ENCODE measurements around the gene MYO1B. TPM values are rescaled to one million over a fixed set of nuclear protein-coding genes. Genes with fewer than 3 reads are reported as not detected.

MYO1B gene
- total and polyA plus RNA-seq, 2 of the 8 experiments (the other 6 are each of a cell fraction or from before 2014, with no cell fraction given), result 15.5 to 61.2 TPM

DNA sequence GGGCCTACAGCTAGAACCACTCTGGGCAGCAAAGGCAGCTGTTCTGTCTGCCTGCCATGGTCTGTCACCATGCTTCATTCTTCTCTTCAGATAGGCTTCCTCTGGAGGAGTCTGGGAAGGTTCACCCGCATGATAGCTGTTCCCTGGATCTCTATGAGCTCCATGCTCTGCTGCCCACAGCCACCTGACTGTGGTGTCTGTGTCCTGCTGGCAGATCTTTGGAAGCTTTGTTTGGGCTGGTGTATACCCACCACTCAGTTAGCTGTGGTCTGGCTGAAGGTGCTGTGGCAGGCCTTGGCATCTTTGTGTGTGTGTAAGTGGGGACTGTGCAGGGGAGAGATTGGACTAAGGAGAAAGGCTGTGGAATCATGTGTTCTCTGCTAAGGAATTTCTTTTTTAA lies 23.4 kb downstream of the MYO1B start (continued):
- TF ChIP-seq, protein P1, sequence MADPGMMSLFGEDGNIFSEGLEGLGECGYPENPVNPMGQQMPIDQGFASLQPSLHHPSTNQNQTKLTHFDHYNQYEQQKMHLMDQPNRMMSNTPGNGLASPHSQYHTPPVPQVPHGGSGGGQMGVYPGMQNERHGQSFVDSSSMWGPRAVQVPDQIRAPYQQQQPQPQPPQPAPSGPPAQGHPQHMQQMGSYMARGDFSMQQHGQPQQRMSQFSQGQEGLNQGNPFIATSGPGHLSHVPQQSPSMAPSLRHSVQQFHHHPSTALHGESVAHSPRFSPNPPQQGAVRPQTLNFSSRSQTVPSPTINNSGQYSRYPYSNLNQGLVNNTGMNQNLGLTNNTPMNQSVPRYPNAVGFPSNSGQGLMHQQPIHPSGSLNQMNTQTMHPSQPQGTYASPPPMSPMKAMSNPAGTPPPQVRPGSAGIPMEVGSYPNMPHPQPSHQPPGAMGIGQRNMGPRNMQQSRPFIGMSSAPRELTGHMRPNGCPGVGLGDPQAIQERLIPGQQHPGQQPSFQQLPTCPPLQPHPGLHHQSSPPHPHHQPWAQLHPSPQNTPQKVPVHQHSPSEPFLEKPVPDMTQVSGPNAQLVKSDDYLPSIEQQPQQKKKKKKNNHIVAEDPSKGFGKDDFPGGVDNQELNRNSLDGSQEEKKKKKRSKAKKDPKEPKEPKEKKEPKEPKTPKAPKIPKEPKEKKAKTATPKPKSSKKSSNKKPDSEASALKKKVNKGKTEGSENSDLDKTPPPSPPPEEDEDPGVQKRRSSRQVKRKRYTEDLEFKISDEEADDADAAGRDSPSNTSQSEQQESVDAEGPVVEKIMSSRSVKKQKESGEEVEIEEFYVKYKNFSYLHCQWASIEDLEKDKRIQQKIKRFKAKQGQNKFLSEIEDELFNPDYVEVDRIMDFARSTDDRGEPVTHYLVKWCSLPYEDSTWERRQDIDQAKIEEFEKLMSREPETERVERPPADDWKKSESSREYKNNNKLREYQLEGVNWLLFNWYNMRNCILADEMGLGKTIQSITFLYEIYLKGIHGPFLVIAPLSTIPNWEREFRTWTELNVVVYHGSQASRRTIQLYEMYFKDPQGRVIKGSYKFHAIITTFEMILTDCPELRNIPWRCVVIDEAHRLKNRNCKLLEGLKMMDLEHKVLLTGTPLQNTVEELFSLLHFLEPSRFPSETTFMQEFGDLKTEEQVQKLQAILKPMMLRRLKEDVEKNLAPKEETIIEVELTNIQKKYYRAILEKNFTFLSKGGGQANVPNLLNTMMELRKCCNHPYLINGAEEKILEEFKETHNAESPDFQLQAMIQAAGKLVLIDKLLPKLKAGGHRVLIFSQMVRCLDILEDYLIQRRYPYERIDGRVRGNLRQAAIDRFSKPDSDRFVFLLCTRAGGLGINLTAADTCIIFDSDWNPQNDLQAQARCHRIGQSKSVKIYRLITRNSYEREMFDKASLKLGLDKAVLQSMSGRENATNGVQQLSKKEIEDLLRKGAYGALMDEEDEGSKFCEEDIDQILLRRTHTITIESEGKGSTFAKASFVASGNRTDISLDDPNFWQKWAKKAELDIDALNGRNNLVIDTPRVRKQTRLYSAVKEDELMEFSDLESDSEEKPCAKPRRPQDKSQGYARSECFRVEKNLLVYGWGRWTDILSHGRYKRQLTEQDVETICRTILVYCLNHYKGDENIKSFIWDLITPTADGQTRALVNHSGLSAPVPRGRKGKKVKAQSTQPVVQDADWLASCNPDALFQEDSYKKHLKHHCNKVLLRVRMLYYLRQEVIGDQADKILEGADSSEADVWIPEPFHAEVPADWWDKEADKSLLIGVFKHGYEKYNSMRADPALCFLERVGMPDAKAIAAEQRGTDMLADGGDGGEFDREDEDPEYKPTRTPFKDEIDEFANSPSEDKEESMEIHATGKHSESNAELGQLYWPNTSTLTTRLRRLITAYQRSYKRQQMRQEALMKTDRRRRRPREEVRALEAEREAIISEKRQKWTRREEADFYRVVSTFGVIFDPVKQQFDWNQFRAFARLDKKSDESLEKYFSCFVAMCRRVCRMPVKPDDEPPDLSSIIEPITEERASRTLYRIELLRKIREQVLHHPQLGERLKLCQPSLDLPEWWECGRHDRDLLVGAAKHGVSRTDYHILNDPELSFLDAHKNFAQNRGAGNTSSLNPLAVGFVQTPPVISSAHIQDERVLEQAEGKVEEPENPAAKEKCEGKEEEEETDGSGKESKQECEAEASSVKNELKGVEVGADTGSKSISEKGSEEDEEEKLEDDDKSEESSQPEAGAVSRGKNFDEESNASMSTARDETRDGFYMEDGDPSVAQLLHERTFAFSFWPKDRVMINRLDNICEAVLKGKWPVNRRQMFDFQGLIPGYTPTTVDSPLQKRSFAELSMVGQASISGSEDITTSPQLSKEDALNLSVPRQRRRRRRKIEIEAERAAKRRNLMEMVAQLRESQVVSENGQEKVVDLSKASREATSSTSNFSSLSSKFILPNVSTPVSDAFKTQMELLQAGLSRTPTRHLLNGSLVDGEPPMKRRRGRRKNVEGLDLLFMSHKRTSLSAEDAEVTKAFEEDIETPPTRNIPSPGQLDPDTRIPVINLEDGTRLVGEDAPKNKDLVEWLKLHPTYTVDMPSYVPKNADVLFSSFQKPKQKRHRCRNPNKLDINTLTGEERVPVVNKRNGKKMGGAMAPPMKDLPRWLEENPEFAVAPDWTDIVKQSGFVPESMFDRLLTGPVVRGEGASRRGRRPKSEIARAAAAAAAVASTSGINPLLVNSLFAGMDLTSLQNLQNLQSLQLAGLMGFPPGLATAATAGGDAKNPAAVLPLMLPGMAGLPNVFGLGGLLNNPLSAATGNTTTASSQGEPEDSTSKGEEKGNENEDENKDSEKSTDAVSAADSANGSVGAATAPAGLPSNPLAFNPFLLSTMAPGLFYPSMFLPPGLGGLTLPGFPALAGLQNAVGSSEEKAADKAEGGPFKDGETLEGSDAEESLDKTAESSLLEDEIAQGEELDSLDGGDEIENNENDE (IDR thresholded peaks at IDR 0.05; ENCODE audit: insufficient replicate concordance, low read length), result no peak
- TF ChIP-seq NANOG (IDR thresholded peaks at IDR 0.05; ENCODE audit: insufficient read depth, low read depth, low read length, poor library complexity, severe bottlenecking) (no peak), MAFK (IDR thresholded peaks at IDR 0.05; ENCODE audit: low read depth, low read length) (no peak)

All from H1 (cell line).